ENCODE results near the gene TEX35. TPM values are rescaled to one million over a fixed set of nuclear protein-coding genes. Genes with fewer than 3 reads are reported as not detected.

TEX35 gene
- total RNA-seq, 1 donor from 2014 or later, result not detected

GRCh38 chr1:178530502-178530901 is 17.6 kb downstream of the TEX35 start:
- no peak for DNase-seq (ENCODE audit: low spot score, unreplicated experiment)
- Mint-ChIP-seq H3K4me3 (ENCODE audit: low read depth) (no peak overlapping the region), H3K36me3 (ENCODE audit: insufficient read depth) (no peaks in the 10 kb centered on the region), H3K9me3 (ENCODE audit: low read depth) (no peaks in the 10 kb centered on the region), H3K27ac (peak overlapping the region; percentile 38), H3K27me3 (no peaks in the 10 kb centered on the region), H3K4me1 (ENCODE audit: low read depth) (no peaks in the 10 kb centered on the region)
- TF ChIP-seq CTCF (IDR thresholded peaks at IDR 0.05; ENCODE audit: unreplicated experiment), result no peak

GRCh38 chr1:178531887-178532286 is 19.0 kb downstream of the TEX35 start:
- H3K27ac Mint-ChIP-seq, result no peak overlapping the region
- TF ChIP-seq CTCF (IDR thresholded peaks at IDR 0.05; ENCODE audit: unreplicated experiment), result no peak
- H3K9me3 Mint-ChIP-seq (ENCODE audit: low read depth), result no peaks in the 10 kb centered on the region
- no peak for DNase-seq (ENCODE audit: low spot score, unreplicated experiment)
- peaks cover 4% of the 10 kb centered on the region for H3K4me1 Mint-ChIP-seq (ENCODE audit: low read depth)
- H3K4me3 Mint-ChIP-seq (ENCODE audit: low read depth), result no peak overlapping the region
- H3K36me3 Mint-ChIP-seq (ENCODE audit: insufficient read depth), result no peaks in the 10 kb centered on the region
- no peaks in the 10 kb centered on the region for H3K27me3 Mint-ChIP-seq

GRCh38 chr1:178532392-178532791 is 19.5 kb downstream of the TEX35 start:
- H3K9me3 Mint-ChIP-seq (ENCODE audit: low read depth), result no peaks in the 10 kb centered on the region
- peak; percentile 74 for DNase-seq (ENCODE audit: low spot score, unreplicated experiment)
- H3K27me3 Mint-ChIP-seq, result no peaks in the 10 kb centered on the region
- no peak overlapping the region for H3K27ac Mint-ChIP-seq
- H3K4me1 Mint-ChIP-seq (ENCODE audit: low read depth), result peaks cover 9% of the 10 kb centered on the region
- TF ChIP-seq CTCF (IDR thresholded peaks at IDR 0.05; ENCODE audit: unreplicated experiment), result peak; percentile 93
- H3K36me3 Mint-ChIP-seq (ENCODE audit: insufficient read depth), result no peaks in the 10 kb centered on the region
- H3K4me3 Mint-ChIP-seq (ENCODE audit: low read depth), result no peak overlapping the region

GRCh38 chr1:178533121-178533946 is 20.4 kb downstream of the TEX35 start:
- no peaks in the 10 kb centered on the region for H3K9me3 Mint-ChIP-seq (ENCODE audit: low read depth)

More at GRCh38 chr1:178533121-178533946, 20.4 kb downstream of the TEX35 start:
- H3K36me3 Mint-ChIP-seq (ENCODE audit: insufficient read depth), result no peaks in the 10 kb centered on the region
- DNase-seq (ENCODE audit: low spot score, unreplicated experiment), result no peak
- peaks cover 17% of the 10 kb centered on the region for H3K4me1 Mint-ChIP-seq (ENCODE audit: low read depth)
- no peaks in the 10 kb centered on the region for H3K27me3 Mint-ChIP-seq
- TF ChIP-seq CTCF (IDR thresholded peaks at IDR 0.05; ENCODE audit: unreplicated experiment), result no peak
- H3K4me3 Mint-ChIP-seq (ENCODE audit: low read depth), result no peak overlapping the region
- H3K27ac Mint-ChIP-seq, result no peak overlapping the region

All from progenitor cell of endocrine pancreas (in vitro differentiated cells).